HEK293 (cell line): ENCODE data around the gene RCHY1.

Experiments used
- CTCF ChIA-PET: fragments of 350-600 bp; formaldehyde crosslinking; extraction: SDS; loops from one replicate; lab custom pipeline; 2021; ENCODE audit warnings: antibody characterized with exemption; lab: Yijun Ruan, JAX
- POLR2A ChIA-PET: fragments of 300-600 bp; formaldehyde crosslinking; extraction: SDS; loops from one replicate; lab custom pipeline; 2020; ENCODE audit warnings: antibody characterized with exemption, inconsistent platforms; lab: Yijun Ruan, JAX
- H3K27ac ChIP-seq: fragments of 200-500 bp; sonication (Bioruptor generic); 2 replicates; pipeline ENCODE4 v1.5.1; 2014; ENCODE audit warnings: low read depth, low read length, control low read depth, inconsistent platforms; ENCODE audit errors: extremely low read depth
- H3K36me3 ChIP-seq, 2 experiments: fragments of 200-500 bp in 1 of 2; sonication (Bioruptor generic) in 1 of 2; 1 replicate in 1 of 2; 2 replicates in 1 of 2; pipeline ENCODE4 v1.5.1; 2014 to 2017; ENCODE audit warnings: inconsistent platforms in 2 of 2, low read length in 2 of 2; ENCODE audit not compliant: control insufficient read depth in 2 of 2, insufficient read depth in 1 of 2
- H3K4me1 ChIP-seq: fragments of 200-500 bp; sonication (Bioruptor generic); 2 replicates; pipeline ENCODE4 v1.5.1; 2014; ENCODE audit warnings: mild to moderate bottlenecking, low read length, inconsistent platforms; ENCODE audit not compliant: control insufficient read depth, insufficient read depth
- H3K4me3 ChIP-seq: 2 replicates; pipeline ENCODE4 v1.5.1; 2011; ENCODE audit warnings: low read depth, mild to moderate bottlenecking, control low read depth, low read length, moderate library complexity
- H3K9me3 ChIP-seq: fragments of 200-500 bp; sonication (Bioruptor generic); 2 replicates; pipeline ENCODE4 v1.5.1; 2014; ENCODE audit warnings: low read depth, low read length, inconsistent platforms; ENCODE audit not compliant: control insufficient read depth, insufficient read depth
- YY1 ChIP-seq: fragments of 450-650 bp; formaldehyde crosslinking; IDR thresholded peaks from 2 replicates; pipeline ENCODE4 v1.5.1; 2018; ENCODE audit warnings: missing biosample characterization, missing genetic modification characterization
- ZBTB20 ChIP-seq: fragments of 450-650 bp; formaldehyde crosslinking; IDR thresholded peaks from 2 replicates; pipeline ENCODE4 v1.5.1; 2016; ENCODE audit warnings: missing biosample characterization, missing genetic modification characterization
- ZFP37 ChIP-seq: fragments of 450-650 bp; formaldehyde crosslinking; IDR thresholded peaks from 2 replicates; pipeline ENCODE4 v1.5.1; 2016; ENCODE audit warnings: missing biosample characterization, missing genetic modification characterization
- ZNF121 ChIP-seq: fragments of 450-650 bp; formaldehyde crosslinking; IDR thresholded peaks from 2 replicates; pipeline ENCODE4 v1.5.1; 2016; ENCODE audit warnings: missing biosample characterization, missing genetic modification characterization
- ZNF239 ChIP-seq: fragments of 450-650 bp; formaldehyde crosslinking; IDR thresholded peaks from 2 replicates; pipeline ENCODE4 v1.5.1; 2016; ENCODE audit warnings: missing biosample characterization, missing genetic modification characterization
- ZNF354C ChIP-seq: fragments of 450-650 bp; formaldehyde crosslinking; IDR thresholded peaks from 2 replicates; pipeline ENCODE4 v1.5.1; 2016; ENCODE audit warnings: missing biosample characterization, missing genetic modification characterization, low read depth, borderline replicate concordance
- ZNF423 ChIP-seq: fragments of 450-650 bp; formaldehyde crosslinking; IDR thresholded peaks from 2 replicates; pipeline ENCODE4 v1.5.1; 2016; ENCODE audit warnings: missing biosample characterization, missing genetic modification characterization
- ZNF571 ChIP-seq: fragments of 450-650 bp; formaldehyde crosslinking; IDR thresholded peaks from 2 replicates; pipeline ENCODE4 v1.5.0; 2017; ENCODE audit warnings: missing biosample characterization, missing genetic modification characterization
- ZNF654 ChIP-seq: fragments of 450-650 bp; formaldehyde crosslinking; IDR thresholded peaks from 2 replicates; pipeline ENCODE4 v1.5.1; 2016; ENCODE audit warnings: low read depth, missing biosample characterization, missing genetic modification characterization
- ZNF660 ChIP-seq: fragments of 450-650 bp; IDR thresholded peaks from 2 replicates; pipeline ENCODE4 v1.5.1; 2018; ENCODE audit warnings: missing biosample characterization, mild to moderate bottlenecking, missing genetic modification characterization
- ZNF707 ChIP-seq: fragments of 450-650 bp; formaldehyde crosslinking; IDR thresholded peaks from 2 replicates; pipeline ENCODE4 v1.5.1; 2016; ENCODE audit warnings: missing biosample characterization, missing genetic modification characterization
- ZNF792 ChIP-seq: fragments of 450-650 bp; formaldehyde crosslinking; IDR thresholded peaks from 2 replicates; pipeline ENCODE4 v1.5.1; 2016; ENCODE audit warnings: missing biosample characterization, missing genetic modification characterization
- TF ChIP-seq, protein P1 (sequence below): fragments of 450-650 bp; formaldehyde crosslinking; IDR thresholded peaks from 2 replicates; pipeline ENCODE4 v1.5.1; 2016; ENCODE audit warnings: missing biosample characterization, missing genetic modification characterization
- TF ChIP-seq, protein P2 (sequence below): fragments of 450-650 bp; formaldehyde crosslinking; IDR thresholded peaks from 2 replicates; pipeline ENCODE4 v1.5.1; 2017; ENCODE audit warnings: missing biosample characterization, missing genetic modification characterization
- TF ChIP-seq, protein P3 (sequence below): fragments of 450-650 bp; formaldehyde crosslinking; conservative IDR thresholded peaks from 2 replicates; pipeline ENCODE4 v1.5.1; 2016; ENCODE audit warnings: low read depth, missing biosample characterization, missing genetic modification characterization
- TF ChIP-seq, protein P4 (sequence below): fragments of 450-650 bp; formaldehyde crosslinking; IDR thresholded peaks from 2 replicates; pipeline ENCODE4 v1.5.1; 2016; ENCODE audit warnings: missing biosample characterization, missing genetic modification characterization

Gene RCHY1

DNA sequence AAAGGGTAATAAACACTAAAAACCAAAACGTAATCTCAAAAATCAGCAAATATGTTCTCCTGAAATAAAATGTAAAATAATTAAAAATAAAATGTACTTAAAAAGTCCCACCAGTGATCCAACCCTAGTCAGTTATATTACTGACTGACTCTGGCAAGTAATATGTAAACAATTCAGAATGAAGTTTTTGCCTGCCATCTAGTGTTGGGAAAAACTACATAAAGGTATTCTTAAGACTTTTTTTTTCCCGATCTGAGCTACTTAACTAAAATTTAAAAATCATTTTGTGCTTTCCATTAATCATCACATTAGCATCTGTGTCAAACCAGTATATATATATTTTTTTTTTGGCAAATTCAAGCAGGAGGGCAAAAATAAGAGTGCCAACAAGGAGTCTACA lies 24.0 kb downstream of the RCHY1 start:
- Histone ChIP-seq H3K4me1 (no peaks in the 10 kb centered on the region), H3K27ac (no peak overlapping the region), H3K9me3 (no peaks in the 10 kb centered on the region), H3K4me3 (no peak overlapping the region), H3K36me3 (peaks cover 3 to 42% of the 10 kb centered on the region in 2 experiments; a peak in 1 of 3 replicates)
- no peak for TF ChIP-seq ZBTB20
- no peak for TF ChIP-seq ZNF660
- peak; percentile 25; the same call in 1 of the 2 replicates for TF ChIP-seq ZNF654 (tag by site-specific recombination)
- no peak for TF ChIP-seq YY1 (tag by site-specific recombination)
- ChIA-PET POLR2A (interaction anchor here (1.1 kb wide), 1 partner anchor 24 kb away, joined by 3 read pairs; the partner anchor contains the start of genes RCHY1 and THAP6), CTCF (interaction anchor here (0.5 to 1.6 kb wide), 9 partner anchors 10 to 1169 kb away, joined by 3 to 4 read pairs (median 3); no protein-coding TSS in a partner anchor)

DNA sequence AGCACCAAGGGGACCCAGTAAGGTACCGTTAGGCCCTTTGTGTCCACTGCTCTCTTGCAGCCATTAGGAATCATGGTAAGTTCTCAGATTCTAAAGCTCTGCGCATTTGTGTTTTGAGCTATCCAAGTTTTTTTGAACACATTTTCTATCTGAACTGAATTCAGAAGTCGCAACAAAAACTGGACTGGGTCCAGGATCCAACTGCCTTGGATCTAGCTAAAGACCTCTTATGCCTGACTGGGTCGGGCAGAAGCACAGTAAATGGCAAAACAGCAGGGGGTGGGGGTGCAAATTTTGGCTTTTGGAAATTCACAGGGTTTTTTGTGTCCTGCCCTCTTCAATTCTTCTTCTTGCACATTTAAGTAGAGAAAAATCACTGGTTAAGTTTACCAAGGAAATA lies 30.0 kb downstream of the RCHY1 start:
- Histone ChIP-seq H3K27ac (no peak overlapping the region), H3K36me3 (peaks cover 3 to 53% of the 10 kb centered on the region in 2 experiments; a peak in 2 of 3 replicates), H3K9me3 (no peaks in the 10 kb centered on the region), H3K4me3 (no peak overlapping the region), H3K4me1 (no peaks in the 10 kb centered on the region)
- CTCF ChIA-PET: no interaction called here
- TF ChIP-seq, protein P1, sequence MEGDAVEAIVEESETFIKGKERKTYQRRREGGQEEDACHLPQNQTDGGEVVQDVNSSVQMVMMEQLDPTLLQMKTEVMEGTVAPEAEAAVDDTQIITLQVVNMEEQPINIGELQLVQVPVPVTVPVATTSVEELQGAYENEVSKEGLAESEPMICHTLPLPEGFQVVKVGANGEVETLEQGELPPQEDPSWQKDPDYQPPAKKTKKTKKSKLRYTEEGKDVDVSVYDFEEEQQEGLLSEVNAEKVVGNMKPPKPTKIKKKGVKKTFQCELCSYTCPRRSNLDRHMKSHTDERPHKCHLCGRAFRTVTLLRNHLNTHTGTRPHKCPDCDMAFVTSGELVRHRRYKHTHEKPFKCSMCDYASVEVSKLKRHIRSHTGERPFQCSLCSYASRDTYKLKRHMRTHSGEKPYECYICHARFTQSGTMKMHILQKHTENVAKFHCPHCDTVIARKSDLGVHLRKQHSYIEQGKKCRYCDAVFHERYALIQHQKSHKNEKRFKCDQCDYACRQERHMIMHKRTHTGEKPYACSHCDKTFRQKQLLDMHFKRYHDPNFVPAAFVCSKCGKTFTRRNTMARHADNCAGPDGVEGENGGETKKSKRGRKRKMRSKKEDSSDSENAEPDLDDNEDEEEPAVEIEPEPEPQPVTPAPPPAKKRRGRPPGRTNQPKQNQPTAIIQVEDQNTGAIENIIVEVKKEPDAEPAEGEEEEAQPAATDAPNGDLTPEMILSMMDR (tag by site-specific recombination): no peak
- POLR2A ChIA-PET: no interaction called here

DNA sequence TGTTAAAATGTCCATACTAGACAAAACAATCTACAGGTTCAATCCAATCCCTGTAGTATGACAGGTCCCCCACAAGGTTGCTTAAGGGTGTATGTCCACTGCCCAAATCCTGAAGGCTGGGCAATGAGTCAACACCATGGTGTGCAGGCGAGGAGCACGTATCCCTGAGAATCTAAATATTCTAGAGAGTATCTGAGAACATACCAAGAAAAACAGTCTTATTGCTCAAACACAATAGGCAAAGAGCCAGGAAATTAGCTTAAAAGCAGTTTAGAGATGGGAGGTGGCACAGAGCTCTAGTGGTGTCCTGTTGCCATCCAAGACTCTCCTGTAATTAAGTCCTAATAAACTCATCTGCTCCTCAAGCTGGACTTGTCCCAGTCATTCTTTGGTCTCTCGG lies 37.0 kb downstream of the RCHY1 start:
- POLR2A ChIA-PET: no interaction called here
- Histone ChIP-seq H3K36me3 (peaks cover 0 to 37% of the 10 kb centered on the region in 2 experiments; a peak in 2 of 3 replicates), H3K4me1 (no peaks in the 10 kb centered on the region), H3K27ac (no peak overlapping the region), H3K9me3 (no peaks in the 10 kb centered on the region)
- TF ChIP-seq ZNF121 (tag by site-specific recombination) (no peak), ZNF354C (no peak), ZNF707 (tag by site-specific recombination) (no peak), ZNF239 (no peak), ZNF571 (no peak), ZFP37 (tag by site-specific recombination) (no peak), ZNF792 (tag by site-specific recombination) (no peak), ZNF423 (no peak)
- TF ChIP-seq, protein P2, sequence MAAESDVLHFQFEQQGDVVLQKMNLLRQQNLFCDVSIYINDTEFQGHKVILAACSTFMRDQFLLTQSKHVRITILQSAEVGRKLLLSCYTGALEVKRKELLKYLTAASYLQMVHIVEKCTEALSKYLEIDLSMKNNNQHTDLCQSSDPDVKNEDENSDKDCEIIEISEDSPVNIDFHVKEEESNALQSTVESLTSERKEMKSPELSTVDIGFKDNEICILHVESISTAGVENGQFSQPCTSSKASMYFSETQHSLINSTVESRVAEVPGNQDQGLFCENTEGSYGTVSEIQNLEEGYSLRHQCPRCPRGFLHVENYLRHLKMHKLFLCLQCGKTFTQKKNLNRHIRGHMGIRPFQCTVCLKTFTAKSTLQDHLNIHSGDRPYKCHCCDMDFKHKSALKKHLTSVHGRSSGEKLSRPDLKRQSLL: no peak
- TF ChIP-seq, protein P3, sequence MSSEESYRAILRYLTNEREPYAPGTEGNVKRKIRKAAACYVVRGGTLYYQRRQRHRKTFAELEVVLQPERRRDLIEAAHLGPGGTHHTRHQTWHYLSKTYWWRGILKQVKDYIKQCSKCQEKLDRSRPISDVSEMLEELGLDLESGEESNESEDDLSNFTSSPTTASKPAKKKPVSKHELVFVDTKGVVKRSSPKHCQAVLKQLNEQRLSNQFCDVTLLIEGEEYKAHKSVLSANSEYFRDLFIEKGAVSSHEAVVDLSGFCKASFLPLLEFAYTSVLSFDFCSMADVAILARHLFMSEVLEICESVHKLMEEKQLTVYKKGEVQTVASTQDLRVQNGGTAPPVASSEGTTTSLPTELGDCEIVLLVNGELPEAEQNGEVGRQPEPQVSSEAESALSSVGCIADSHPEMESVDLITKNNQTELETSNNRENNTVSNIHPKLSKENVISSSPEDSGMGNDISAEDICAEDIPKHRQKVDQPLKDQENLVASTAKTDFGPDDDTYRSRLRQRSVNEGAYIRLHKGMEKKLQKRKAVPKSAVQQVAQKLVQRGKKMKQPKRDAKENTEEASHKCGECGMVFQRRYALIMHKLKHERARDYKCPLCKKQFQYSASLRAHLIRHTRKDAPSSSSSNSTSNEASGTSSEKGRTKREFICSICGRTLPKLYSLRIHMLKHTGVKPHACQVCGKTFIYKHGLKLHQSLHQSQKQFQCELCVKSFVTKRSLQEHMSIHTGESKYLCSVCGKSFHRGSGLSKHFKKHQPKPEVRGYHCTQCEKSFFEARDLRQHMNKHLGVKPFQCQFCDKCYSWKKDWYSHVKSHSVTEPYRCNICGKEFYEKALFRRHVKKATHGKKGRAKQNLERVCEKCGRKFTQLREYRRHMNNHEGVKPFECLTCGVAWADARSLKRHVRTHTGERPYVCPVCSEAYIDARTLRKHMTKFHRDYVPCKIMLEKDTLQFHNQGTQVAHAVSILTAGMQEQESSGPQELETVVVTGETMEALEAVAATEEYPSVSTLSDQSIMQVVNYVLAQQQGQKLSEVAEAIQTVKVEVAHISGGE (tag by site-specific recombination): no peak
- TF ChIP-seq, protein P4, sequence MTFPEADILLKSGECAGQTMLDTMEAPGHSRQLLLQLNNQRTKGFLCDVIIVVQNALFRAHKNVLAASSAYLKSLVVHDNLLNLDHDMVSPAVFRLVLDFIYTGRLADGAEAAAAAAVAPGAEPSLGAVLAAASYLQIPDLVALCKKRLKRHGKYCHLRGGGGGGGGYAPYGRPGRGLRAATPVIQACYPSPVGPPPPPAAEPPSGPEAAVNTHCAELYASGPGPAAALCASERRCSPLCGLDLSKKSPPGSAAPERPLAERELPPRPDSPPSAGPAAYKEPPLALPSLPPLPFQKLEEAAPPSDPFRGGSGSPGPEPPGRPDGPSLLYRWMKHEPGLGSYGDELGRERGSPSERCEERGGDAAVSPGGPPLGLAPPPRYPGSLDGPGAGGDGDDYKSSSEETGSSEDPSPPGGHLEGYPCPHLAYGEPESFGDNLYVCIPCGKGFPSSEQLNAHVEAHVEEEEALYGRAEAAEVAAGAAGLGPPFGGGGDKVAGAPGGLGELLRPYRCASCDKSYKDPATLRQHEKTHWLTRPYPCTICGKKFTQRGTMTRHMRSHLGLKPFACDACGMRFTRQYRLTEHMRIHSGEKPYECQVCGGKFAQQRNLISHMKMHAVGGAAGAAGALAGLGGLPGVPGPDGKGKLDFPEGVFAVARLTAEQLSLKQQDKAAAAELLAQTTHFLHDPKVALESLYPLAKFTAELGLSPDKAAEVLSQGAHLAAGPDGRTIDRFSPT (tag by site-specific recombination): no peak
- TF ChIP-seq, all 188 proteins: peak for 0
- H3K4me3 ChIP-seq: no peak overlapping the region
- CTCF ChIA-PET: no interaction called here
